DMS153 (cell line): ENCODE data around the gene RASSF10.

Experiments
- DNase-seq: peaks from one replicate; lab custom pipeline; 2025; lab: John Stamatoyannopoulos, UW

The RASSF10 gene

GRCh38 chr11:13008625-13009475, at the start of gene RASSF10:
TSS of gene RASSF10 (plus strand) at chr11:13009316. CDS start at chr11:13009577, 261 bp downstream.
- DNase-seq: peak; percentile 76

- DNase-seq: no peak
Observed at GRCh38 chr11:12961615-12962014, 47.5 kb upstream of the RASSF10 start.

DNA sequence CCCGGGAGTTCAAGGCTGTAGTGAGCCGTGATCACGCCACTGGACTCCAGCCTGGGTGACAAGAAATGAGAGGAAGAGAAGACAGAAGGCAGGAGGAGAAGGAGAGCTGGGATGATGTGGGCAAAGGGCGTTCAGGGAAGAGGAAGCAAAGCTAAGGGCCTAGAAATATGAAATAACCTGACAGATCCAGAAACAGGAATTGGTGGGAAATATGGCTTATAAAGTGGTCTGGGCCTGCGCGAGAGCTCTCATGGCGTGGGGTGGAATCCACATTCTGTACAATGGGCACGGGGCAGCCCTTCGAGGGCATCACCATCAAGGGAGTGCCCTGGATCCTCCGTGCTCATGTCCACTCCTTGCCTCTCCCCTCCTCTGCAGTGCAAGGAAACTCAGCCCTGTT, 46.8 kb upstream of the RASSF10 start:
- DNase-seq: no peak

DNA sequence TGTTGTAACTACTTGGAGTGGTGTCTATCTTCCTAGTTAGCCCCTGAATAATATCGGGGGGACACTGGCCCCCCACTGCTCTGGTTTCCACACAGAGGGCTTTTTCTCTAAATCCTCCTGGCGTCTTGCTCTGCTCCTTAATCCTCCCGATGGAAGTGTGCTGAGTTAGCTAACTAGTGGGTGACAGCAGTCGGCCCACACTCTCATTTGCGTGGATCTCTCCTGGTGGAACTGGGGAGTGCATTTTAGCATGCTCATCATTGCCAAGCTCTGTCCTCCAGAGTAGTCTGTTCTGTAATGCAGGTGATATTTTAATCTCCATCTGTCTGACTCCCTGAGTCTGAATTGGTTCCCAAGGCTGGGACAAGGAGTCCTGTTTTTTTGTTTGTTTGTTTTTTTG, 46.1 kb upstream of the RASSF10 start:
- DNase-seq: no peak

DNA sequence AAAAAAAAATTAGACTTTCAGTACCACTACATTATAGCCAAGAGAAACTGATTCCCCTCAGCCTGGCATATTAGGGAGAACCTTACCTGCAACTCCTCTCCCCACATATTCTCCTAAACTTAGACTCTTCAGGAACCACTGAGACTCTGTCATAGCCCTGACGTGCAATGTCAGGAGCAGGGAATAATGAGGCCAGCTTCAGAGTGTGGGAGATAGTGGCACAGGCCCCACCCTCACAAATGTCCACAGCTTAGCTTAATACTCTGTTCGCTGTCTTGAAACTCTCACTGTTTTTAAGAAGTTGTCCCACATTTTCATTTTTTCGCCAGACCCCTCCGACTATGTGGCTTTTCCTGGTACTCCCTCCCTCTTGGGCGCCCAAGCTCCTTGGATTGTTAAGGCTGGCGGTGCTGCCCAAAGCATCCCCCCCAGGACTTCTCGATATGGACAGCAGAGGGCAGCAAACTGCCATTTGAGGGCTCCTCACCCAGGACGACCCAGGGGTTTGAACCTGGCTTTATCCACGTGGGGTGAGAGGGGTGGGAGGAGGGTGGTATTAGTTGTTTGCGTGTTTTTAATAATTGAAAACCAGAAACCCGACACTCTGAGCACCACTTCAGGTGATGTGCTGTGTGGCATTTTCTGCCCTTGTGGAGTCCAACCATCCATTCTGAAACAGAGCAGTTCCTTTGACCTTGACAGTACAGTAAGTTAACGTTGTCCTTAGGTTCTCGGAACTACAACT, 45.2 kb upstream of the RASSF10 start:
- peak; percentile 9 for DNase-seq

- no peak for DNase-seq
Observed at GRCh38 chr11:12964650-12965049, 44.5 kb upstream of the RASSF10 start.

- DNase-seq: no peak
Observed at GRCh38 chr11:12966002-12966401, 43.1 kb upstream of the RASSF10 start.

DNA sequence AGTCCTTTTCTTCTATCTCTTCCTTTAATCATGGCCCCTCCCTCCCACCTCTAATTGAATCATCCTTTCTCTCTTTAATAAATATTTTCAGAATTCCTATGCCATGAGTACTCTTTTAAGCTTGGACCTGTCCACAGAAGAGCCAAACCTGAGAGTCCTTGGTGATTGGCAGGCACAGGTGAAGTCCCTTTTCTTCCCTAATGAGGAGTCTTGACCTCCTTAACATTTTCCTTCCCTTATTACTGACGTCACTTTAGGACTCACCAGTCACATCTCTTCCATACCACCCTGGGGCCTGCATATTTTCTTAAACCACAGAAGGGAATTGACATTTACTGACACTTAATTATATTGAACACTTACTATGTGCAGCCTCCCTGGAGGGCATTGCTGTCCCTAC, 41.0 kb upstream of the RASSF10 start:
- no peak for DNase-seq

DNA sequence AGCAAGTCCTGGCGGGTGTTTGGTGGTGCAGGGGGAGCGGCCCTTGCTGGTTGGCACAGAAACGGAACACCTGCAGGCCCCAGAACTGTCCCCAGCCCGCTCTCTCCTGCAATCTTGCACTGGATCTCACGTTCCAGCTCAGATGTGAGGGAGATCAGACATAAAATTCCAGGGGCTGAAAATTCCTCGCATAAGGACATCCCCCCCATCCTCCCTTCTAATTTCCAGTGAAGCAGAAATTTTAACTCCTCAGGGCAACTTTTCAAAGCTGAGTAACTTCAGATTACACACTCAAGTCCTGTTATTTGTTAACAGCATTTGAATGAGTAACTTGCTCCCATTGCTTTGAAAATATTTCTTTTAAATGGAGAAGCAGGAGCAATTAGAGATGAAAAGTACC, 40.3 kb upstream of the RASSF10 start:
- no peak for DNase-seq

DNA sequence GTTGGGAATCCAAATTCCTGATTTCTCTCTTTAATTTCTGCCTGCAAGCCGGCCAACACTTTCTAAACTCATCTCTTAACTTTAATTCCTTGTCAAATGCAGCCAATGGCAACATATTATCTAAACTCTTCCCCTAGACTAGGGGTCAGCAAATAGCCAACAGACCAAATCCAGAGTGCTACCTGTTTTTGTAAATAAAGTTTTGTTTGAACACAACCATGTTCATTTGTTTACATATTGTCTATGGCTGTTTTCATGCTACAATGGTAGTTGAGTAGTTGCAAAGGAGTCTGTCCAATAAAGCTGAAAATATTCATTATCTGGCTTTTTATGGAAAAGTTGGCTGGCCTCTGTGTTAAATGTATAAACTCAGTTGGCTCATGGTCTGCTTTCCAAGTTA, 37.2 kb upstream of the RASSF10 start:
- no peak for DNase-seq

DNA sequence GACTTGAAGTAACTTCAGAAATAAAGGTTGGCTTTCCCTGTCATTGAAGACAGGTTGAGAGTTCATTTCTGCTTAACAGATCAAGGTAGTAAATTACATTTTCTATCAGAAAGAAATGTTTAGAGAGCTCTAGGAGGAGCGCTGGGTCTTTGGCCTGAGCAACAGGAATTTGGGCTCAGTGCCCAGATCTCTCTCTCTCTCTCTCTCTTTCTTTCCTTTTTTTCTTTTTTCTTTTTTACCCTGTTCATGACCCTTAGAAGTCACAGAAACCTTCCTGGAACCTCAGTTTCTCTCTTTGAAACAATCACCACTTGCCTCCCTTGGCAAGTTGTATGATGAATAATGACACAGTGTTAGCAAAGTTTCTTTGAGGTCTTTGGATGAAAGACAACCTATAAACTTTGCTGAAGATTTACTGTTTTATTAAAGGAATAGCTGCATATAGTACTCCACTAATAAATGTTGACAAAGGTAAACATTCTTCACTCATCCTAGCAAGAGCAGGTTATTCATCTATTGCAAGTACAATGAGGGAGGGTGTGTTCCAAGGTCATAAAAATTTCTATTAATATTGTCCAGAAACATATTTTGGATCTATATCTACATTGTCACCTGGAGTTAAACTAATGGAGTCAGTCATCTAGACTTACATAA, 35.5 kb upstream of the RASSF10 start:
- no peak for DNase-seq

DNA sequence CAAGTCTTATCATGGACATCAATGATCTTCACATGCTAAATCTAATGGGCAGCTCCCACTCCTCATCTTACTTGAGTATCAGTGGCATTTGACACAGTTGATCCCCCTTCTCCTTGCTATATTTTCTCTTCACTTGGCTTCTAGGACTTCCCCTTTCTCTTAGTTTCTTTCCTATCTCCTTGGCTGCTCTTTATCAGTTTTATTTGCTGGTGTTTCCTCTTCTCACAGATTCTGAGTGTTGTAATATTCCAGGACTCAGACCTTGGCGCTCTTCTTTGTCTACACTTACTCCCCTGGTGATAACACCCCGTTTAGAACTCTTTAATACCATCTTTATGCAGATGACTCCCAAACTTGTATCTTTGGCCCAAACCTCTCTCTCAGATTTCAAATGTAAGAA, 33.9 kb upstream of the RASSF10 start:
- DNase-seq: no peak

GRCh38 chr11:12979928-12980689, 29.0 kb upstream of the RASSF10 start:
- peak; percentile 96 for DNase-seq

- DNase-seq: no peak
Observed at GRCh38 chr11:12981676-12982522, 27.2 kb upstream of the RASSF10 start.

DNA sequence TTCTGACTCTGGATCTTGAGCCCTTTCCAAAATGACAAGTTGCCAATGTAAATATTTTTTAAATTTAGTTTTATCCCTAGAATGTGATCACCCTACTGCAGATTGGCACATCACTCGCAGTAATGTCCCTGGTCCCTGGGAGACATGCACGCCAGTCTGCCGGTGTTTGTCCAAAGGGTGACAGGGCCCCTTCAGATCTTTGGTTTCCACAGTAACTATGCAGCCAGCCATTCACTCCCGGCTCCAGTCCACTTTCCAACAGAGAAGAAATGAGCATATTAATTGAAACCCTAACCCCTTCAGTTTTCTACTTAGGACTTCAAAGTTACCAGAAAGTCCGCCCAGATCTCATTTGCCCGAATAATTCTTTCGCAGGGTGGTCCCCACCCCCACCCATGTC, 25.8 kb upstream of the RASSF10 start:
- no peak for DNase-seq

- no peak for DNase-seq
Observed at GRCh38 chr11:12986194-12986898, 22.8 kb upstream of the RASSF10 start.

DNA sequence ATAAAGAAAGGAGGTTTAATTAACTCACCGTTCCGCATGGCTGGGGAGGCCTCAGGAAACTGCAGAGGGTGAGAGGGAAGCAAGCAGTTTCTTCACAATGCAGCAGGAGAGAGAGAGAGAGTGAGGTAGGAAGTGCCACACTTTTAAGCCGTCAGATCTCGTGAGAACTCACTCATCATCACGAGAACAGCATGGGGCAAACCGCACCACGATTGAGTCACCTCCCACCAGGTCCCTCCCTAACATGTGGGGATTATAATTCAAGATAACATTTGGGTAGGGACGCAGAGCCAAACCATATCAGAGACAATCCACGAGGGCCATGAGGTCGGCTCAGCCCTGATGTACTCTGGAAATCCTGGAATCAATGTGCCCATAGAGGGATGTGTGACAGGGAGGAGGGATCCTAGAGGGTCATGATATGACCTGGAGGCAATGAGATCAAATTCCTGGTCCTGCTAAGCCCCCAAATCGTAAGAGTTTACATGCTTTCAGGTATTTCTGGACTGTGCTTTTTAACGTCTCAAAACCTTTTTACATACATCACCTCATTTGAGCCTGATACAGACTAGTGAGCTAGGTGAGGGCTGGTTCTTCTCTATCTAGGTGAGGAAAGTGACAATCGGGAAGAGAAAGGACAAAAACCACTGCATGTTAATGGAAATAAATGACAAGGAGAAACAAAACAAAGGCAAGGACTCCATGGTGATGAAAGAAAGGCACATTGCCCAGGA, 19.5 kb upstream of the RASSF10 start:
- peak; percentile 71 for DNase-seq

DNA sequence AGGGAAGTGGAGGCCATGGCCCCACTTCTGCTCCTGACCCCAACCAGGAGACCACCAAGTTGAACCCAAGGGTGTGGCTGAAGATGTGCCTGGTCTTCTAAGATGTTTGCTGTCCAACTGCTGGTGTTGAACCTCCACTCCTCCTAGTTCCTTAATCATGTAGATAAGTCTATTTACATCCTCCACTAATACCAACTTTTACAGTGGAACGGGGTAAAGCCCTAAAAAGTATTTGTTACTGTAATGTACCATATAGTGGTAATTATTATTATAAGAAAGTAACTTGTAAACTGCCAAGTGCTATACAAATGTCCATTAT, 19.0 kb upstream of the RASSF10 start:
- DNase-seq: no peak

- no peak for DNase-seq
Observed at GRCh38 chr11:12991426-12991825, 17.7 kb upstream of the RASSF10 start.

DNA sequence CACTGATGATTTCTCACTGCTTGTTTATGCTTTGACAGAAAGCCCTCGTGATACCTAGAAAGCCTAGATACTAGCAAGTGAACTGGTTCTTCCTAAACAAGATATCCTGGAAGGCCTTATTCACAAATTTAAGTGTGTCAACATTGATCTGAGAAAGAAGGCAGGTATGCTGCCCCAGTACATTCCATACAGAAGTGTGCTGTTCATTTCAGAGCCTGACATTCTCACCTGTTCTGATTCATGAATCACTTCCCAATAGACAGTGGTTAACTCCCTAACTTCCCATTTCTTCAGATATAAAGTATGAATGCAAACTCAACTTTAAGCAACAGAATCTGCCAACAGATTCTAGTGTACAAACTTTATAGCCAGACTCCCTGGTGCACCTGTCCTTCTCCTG, 15.5 kb upstream of the RASSF10 start:
- DNase-seq: no peak
